HG03066 (cell line): ENCODE measurements around the gene SRCAP.
"Not testable (repeated sequence)": the region's sequence is repeated elsewhere in the genome, so short reads cannot be mapped to it uniquely, and the experiment has no call there.

ENCODE experiments used
- ATAC-seq: cut with Tn5 transposase; IDR thresholded peaks from one replicate; pipeline ENCODE4 v1.9.1; 2021; ENCODE audit warnings: low read depth; ENCODE audit not compliant: unreplicated experiment

The SRCAP gene

GRCh38 chr16:30697264-30698138, 1.5 kb upstream of the SRCAP start:
- peak; percentile 76 for ATAC-seq

GRCh38 chr16:30698139-30698815, 694 bp upstream of the SRCAP start:
- peak; percentile 65 for ATAC-seq

- no peak for ATAC-seq
Observed at GRCh38 chr16:30699615-30700099, 686 bp downstream of the SRCAP start.

GRCh38 chr16:30700491-30700890, 1.5 kb downstream of the SRCAP start:
- no peak for ATAC-seq

GRCh38 chr16:30700971-30701370, 2.0 kb downstream of the SRCAP start:
- ATAC-seq, result no peak

GRCh38 chr16:30703071-30703470, 4.1 kb downstream of the SRCAP start:
- not testable (repeated sequence) for ATAC-seq

- no peak for ATAC-seq
Observed at GRCh38 chr16:30703971-30704370, 5.0 kb downstream of the SRCAP start.

- ATAC-seq, result no peak
Observed at GRCh38 chr16:30706046-30706445, 7.1 kb downstream of the SRCAP start.

GRCh38 chr16:30710971-30711370, 12.0 kb downstream of the SRCAP start:
- no peak for ATAC-seq

- ATAC-seq, result no peak
Observed at GRCh38 chr16:30711712-30712111, 12.7 kb downstream of the SRCAP start.

GRCh38 chr16:30715750-30716445, 16.9 kb downstream of the SRCAP start:
- ATAC-seq, result no peak

- no peak for ATAC-seq
Observed at GRCh38 chr16:30720086-30720485, 21.1 kb downstream of the SRCAP start.

- ATAC-seq, result no peak
Observed at GRCh38 chr16:30720694-30721093, 21.7 kb downstream of the SRCAP start.

- ATAC-seq, result no peak
Observed at GRCh38 chr16:30721167-30721566, 22.2 kb downstream of the SRCAP start.

GRCh38 chr16:30721606-30722005, 22.6 kb downstream of the SRCAP start:
- no peak for ATAC-seq

- ATAC-seq, result no peak
Observed at GRCh38 chr16:30722443-30722842, 23.5 kb downstream of the SRCAP start.

GRCh38 chr16:30722916-30723315, 23.9 kb downstream of the SRCAP start:
- no peak for ATAC-seq

GRCh38 chr16:30723725-30724355, 24.9 kb downstream of the SRCAP start:
- ATAC-seq, result no peak

GRCh38 chr16:30724641-30725417, 25.9 kb downstream of the SRCAP start:
- no peak for ATAC-seq

- no peak for ATAC-seq
Observed at GRCh38 chr16:30725418-30725792, 26.4 kb downstream of the SRCAP start.
